ENCODE results near the gene COMMD1. TPM values are rescaled to one million over a fixed set of nuclear protein-coding genes. Genes with fewer than 3 reads are reported as not detected.

COMMD1 gene
- total RNA-seq, 2 donors from 2014 or later: 54.5 to 66.0 TPM

DNA sequence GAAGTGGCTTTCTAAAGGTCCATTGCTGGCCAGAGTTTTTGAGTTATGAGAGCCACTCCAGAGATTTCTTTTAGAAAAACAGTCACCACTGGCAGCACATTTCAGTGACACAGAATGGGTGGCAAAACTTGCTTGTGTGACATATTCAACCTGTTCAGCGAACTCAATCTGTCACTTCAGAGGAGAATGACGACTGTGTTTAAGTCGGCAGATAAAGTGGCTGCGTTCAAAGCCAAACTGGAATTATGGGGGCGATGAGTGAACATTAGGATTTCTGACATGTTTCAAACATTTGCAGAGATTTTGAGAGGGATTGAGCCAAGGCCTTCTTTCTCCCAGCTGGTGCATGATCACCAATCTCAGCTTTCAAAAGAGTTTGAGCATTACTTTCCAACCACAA lies 150.9 kb downstream of the COMMD1 start:
- H3K4me1 ChIP-seq: peaks cover 0 to 10% of the 10 kb centered on the region in 2 donors
- no peaks in the 10 kb centered on the region for H3K9me3 ChIP-seq
- no peak overlapping the region for H3K4me3 ChIP-seq
- no peaks in the 10 kb centered on the region for H3K27me3 ChIP-seq
- TF ChIP-seq, protein P1, sequence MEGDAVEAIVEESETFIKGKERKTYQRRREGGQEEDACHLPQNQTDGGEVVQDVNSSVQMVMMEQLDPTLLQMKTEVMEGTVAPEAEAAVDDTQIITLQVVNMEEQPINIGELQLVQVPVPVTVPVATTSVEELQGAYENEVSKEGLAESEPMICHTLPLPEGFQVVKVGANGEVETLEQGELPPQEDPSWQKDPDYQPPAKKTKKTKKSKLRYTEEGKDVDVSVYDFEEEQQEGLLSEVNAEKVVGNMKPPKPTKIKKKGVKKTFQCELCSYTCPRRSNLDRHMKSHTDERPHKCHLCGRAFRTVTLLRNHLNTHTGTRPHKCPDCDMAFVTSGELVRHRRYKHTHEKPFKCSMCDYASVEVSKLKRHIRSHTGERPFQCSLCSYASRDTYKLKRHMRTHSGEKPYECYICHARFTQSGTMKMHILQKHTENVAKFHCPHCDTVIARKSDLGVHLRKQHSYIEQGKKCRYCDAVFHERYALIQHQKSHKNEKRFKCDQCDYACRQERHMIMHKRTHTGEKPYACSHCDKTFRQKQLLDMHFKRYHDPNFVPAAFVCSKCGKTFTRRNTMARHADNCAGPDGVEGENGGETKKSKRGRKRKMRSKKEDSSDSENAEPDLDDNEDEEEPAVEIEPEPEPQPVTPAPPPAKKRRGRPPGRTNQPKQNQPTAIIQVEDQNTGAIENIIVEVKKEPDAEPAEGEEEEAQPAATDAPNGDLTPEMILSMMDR (IDR thresholded peaks at IDR 0.05): no peak
- H3K27ac ChIP-seq: no peak overlapping the region
- no peaks in the 10 kb centered on the region for H3K36me3 ChIP-seq
- no peak for DNase-seq (ENCODE audit: low spot score)

DNA sequence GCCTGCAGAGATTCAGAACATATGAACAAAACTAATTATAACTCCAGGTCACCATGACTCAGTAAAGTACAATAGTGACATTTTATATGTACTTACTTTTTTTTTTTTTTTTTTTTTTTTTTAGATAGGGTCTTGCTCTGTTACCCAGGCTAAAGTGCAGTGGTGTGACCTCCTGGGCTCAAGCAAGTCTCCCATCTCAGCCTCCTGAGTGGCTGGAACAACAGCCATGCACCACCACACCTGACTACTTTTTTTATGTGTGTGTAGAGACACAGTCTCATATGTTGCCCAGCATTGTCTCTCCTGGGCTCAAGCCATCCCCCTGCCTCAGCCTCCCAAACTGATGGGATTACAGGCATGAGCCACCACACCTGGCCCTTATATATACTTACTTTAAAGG lies 159.8 kb downstream of the COMMD1 start:
- Histone ChIP-seq H3K36me3 (no peaks in the 10 kb centered on the region), H3K4me3 (no peak overlapping the region), H3K27me3 (no peaks in the 10 kb centered on the region), H3K9me3 (no peaks in the 10 kb centered on the region), H3K27ac (no peak overlapping the region), H3K4me1 (no peaks in the 10 kb centered on the region)
- TF ChIP-seq, protein P1 (IDR thresholded peaks at IDR 0.05): no peak
- no peak for DNase-seq (ENCODE audit: low spot score)

DNA sequence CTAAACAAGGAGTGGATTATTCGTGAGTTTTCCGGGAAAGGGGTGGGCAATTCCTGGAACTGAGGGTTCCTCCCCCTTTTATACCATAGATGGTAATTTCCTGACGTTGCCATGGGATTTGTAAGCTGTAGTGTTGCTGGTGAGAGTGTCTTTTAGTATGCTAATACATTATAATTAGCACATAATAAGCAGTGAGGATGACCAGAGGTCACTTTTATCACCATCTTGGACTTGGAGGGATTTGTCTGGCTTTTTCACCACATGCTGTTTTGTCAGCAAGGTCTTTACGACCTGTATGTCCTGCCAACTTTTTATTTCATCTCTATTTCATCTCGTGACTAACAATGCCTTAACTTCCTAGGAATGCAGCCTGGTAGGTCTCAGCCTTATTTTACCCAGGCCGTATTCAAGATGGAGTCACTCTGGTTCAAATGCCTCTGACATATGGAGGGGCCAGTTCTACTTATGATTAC lies 165.7 kb downstream of the COMMD1 start:
- Histone ChIP-seq H3K4me1 (no peaks in the 10 kb centered on the region), H3K27me3 (no peaks in the 10 kb centered on the region), H3K27ac (no peak overlapping the region), H3K36me3 (no peaks in the 10 kb centered on the region), H3K9me3 (peaks cover 0 to 7% of the 10 kb centered on the region in 2 donors), H3K4me3 (no peak overlapping the region)
- no peak for DNase-seq (ENCODE audit: low spot score)
- TF ChIP-seq, protein P1 (IDR thresholded peaks at IDR 0.05): no peak

DNA sequence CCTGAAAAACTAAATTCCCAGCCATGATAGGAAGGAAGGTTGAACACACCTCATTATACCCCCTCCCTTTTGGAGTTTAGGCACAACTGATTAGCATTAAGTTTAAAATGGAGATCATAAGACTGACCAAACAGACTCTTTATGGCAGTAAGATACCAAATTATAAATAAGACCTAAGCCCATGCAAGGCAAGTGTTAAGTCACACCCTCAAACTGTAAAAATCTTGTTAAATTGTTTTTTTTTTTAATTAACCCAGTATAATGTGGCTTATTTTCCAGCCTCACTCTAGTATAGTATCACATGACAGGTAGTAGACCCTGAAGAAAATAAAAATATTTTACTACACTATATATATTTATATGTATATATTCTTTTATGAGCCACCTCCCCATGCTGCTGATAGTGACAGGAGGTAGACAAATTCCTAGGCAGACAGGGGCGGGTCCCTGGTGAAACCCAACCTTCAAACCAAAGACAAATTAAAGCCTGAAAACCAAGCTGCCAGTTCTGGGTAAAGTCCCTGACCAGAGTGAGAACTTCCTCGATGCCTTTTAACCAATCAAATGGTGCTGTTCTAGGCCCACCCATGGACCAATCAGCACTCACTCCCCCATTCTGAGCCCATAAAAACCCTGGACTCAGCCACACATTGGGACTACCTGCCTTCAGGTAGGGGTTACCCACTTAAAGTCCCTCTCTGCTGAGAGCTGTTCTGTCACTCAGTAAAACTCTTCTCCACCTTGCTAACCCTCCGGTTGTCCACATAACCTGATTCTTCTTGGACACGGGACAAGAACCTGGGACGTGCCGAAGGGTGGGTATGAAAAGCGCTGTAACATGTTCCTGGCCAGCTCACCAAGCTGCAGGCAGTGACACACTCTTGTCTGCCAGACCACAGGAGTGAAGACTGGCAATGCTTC lies 166.5 kb downstream of the COMMD1 start:
- Histone ChIP-seq H3K36me3 (no peaks in the 10 kb centered on the region), H3K27ac (no peak overlapping the region), H3K4me1 (no peaks in the 10 kb centered on the region), H3K27me3 (no peaks in the 10 kb centered on the region), H3K9me3 (peaks cover 0 to 7% of the 10 kb centered on the region in 2 donors), H3K4me3 (no peak overlapping the region)
- no peak for DNase-seq (ENCODE audit: low spot score)
- TF ChIP-seq, protein P1 (IDR thresholded peaks at IDR 0.05): no peak

- Histone ChIP-seq H3K27me3 (no peaks in the 10 kb centered on the region), H3K27ac (no peak overlapping the region)
- DNase-seq (ENCODE audit: low spot score): no peak
Observed at GRCh38 chr2:62074233-62074632, 168.8 kb downstream of the COMMD1 start.

More at GRCh38 chr2:62074233-62074632, 168.8 kb downstream of the COMMD1 start:
- Histone ChIP-seq H3K4me3 (no peak overlapping the region), H3K4me1 (no peaks in the 10 kb centered on the region), H3K9me3 (peaks cover 0 to 7% of the 10 kb centered on the region in 2 donors), H3K36me3 (no peaks in the 10 kb centered on the region)
- TF ChIP-seq, protein P1 (IDR thresholded peaks at IDR 0.05): no peak
